Measurements from ENCODE around the gene OR5T1. TPM values are rescaled to one million over a fixed set of nuclear protein-coding genes. Genes with fewer than 3 reads are reported as not detected.

The OR5T1 gene
- total RNA-seq: not detected

GRCh38 chr11:56273854-56274253, at the start of gene OR5T1:
OR5T1 (plus strand) TSS chr11:56274154; CDS start chr11:56275639, 1,485 bp downstream.
- Histone ChIP-seq H3K4me3 (no peak within 1 kb of the TSS), H3K9me3 (peaks cover 0 to 3% (median under 1%) of the 10 kb centered on the region in 4 donors), H3K36me3 (no peaks in the 10 kb centered on the region), H3K4me1 (no peaks in the 10 kb centered on the region), H3K27me3 (no peaks in the 10 kb centered on the region), H3K27ac (no peak within 1 kb of the TSS)
- no peak for DNase-seq (ENCODE audit: low spot score in 2 of 2)
- TF ChIP-seq CTCF (IDR thresholded peaks at IDR 0.05) (no peak), EP300 (IDR thresholded peaks at IDR 0.05) (no peak), POLR2A (IDR thresholded peaks at IDR 0.05) (no peak)

GRCh38 chr11:56234155-56234554, 39.8 kb upstream of the OR5T1 start, which contains the start of gene OR5T2:
OR5T2 (minus strand) TSS chr11:56234255; CDS start chr11:56233062, 1,193 bp downstream.
- peaks cover 0 to 3% (median 0%) of the 10 kb centered on the region in 4 donors for H3K9me3 ChIP-seq
- no peaks in the 10 kb centered on the region for H3K36me3 ChIP-seq
- no peak for DNase-seq (ENCODE audit: low spot score in 2 of 2)
- WGBS, 2 donors: 63 to 64% methylated on average over 1 of the region's 1 CpG
- no peak within 1 kb of the TSS for H3K27ac ChIP-seq
- no peaks in the 10 kb centered on the region for H3K27me3 ChIP-seq
- H3K4me1 ChIP-seq: no peaks in the 10 kb centered on the region
- TF ChIP-seq CTCF (IDR thresholded peaks at IDR 0.05) (no peak), EP300 (IDR thresholded peaks at IDR 0.05) (no peak), POLR2A (IDR thresholded peaks at IDR 0.05) (no peak)
- no peak within 1 kb of the TSS for H3K4me3 ChIP-seq

- no peak for TF ChIP-seq EP300 (IDR thresholded peaks at IDR 0.05)
- no peak for TF ChIP-seq CTCF (IDR thresholded peaks at IDR 0.05)
- no peak for TF ChIP-seq POLR2A (IDR thresholded peaks at IDR 0.05)
- H3K4me1 ChIP-seq: no peaks in the 10 kb centered on the region
These were observed 22.0 kb upstream of the OR5T1 start, which contains the start of gene OR5T3 for GRCh38 chr11:56251954-56252353. OR5T3 (plus strand) TSS chr11:56252254; CDS start chr11:56252254, 0 bp downstream.

GRCh38 chr11:56271092-56271491, 2.9 kb upstream of the OR5T1 start:
- TF ChIP-seq CTCF (IDR thresholded peaks at IDR 0.05): no peak
- no peak for TF ChIP-seq EP300 (IDR thresholded peaks at IDR 0.05)
- no peak for TF ChIP-seq POLR2A (IDR thresholded peaks at IDR 0.05)
- Histone ChIP-seq H3K4me3 (no peak overlapping the region), H3K36me3 (no peaks in the 10 kb centered on the region), H3K27ac (no peak overlapping the region), H3K9me3 (peaks cover 0 to 12% (median 6%) of the 10 kb centered on the region in 4 donors), H3K4me1 (no peaks in the 10 kb centered on the region), H3K27me3 (no peaks in the 10 kb centered on the region)
- no peak for DNase-seq (ENCODE audit: low spot score in 2 of 2)
- 57 to 59% methylated on average over 3 of the region's 3 CpGs for WGBS, 2 donors

More at GRCh38 chr11:56251954-56252353, 22.0 kb upstream of the OR5T1 start, which contains the start of gene OR5T3:
- no peaks in the 10 kb centered on the region for H3K36me3 ChIP-seq
- H3K27me3 ChIP-seq: no peaks in the 10 kb centered on the region
- peaks cover 0 to 2% (median 0%) of the 10 kb centered on the region in 4 donors for H3K9me3 ChIP-seq
- no peak for DNase-seq (ENCODE audit: low spot score in 2 of 2)
- no peak within 1 kb of the TSS for H3K27ac ChIP-seq
- no peak within 1 kb of the TSS for H3K4me3 ChIP-seq

- Histone ChIP-seq H3K36me3 (no peaks in the 10 kb centered on the region), H3K27ac (no peak within 1 kb of the TSS), H3K9me3 (no peaks in the 10 kb centered on the region), H3K27me3 (no peaks in the 10 kb centered on the region), H3K4me1 (no peaks in the 10 kb centered on the region), H3K4me3 (no peak within 1 kb of the TSS)
- no peak for TF ChIP-seq EP300 (IDR thresholded peaks at IDR 0.05)
- no peak for TF ChIP-seq POLR2A (IDR thresholded peaks at IDR 0.05)
- TF ChIP-seq CTCF (IDR thresholded peaks at IDR 0.05): no peak
- DNase-seq (ENCODE audit: low spot score in 2 of 2): no peak
- 63 to 72% methylated on average over 2 of the region's 2 CpGs for WGBS, 2 donors
These were observed 18.2 kb downstream of the OR5T1 start, which contains the start of gene OR8H1 for GRCh38 chr11:56292154-56292553. OR8H1 (minus strand) TSS chr11:56292254; CDS start chr11:56291062, 1,192 bp downstream.
